ENCODE results near the gene HOXB6.

DNA sequence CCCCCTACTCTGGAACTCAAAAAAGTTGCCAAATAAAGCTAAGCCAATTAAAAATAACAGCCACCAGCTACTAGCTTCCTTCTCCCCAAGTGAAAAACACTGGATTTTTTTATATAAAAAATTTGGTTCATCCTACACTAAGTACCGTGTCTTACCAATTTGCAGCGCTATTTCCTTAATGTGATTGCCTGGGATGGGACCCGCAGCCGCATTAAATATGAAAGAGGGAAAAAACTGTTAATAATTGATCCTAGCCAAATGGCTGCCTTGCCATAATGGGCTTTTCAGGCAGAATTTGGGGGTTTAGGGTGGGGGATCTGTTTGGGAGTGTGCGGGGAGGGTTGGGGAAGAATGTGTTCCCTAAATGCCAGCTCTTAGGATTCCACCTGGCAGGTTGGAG is 19.3 kb upstream of the HOXB6 start:
- TF ChIP-seq CTCF (IDR thresholded peaks at IDR 0.05) (no peak), ZFX (IDR thresholded peaks at IDR 0.05; ENCODE audit: borderline replicate concordance) (no peak)

Measured in 22Rv1 (cell line).